H9 (cell line): ENCODE data around the gene CDYL. TPM values are rescaled to one million over a fixed set of nuclear protein-coding genes. Genes with fewer than 3 reads are reported as not detected.

Experiments
- DNase-seq: peaks from one replicate; pipeline ENCODE4 v3.0.0-alpha.2; 2017
- H2AFZ ChIP-seq: one replicate; pipeline ENCODE4 v1.6.1; 2013; ENCODE audit warnings: mild to moderate bottlenecking, low read length, control low read depth, moderate library complexity
- H2AK5ac ChIP-seq: 2 replicates; pipeline ENCODE4 v1.6.1; 2013; ENCODE audit warnings: low read length, control low read depth, mixed read lengths; ENCODE audit not compliant: insufficient read length
- H2BK120ac ChIP-seq: one replicate; pipeline ENCODE4 v1.6.1; 2013; ENCODE audit warnings: low read depth, mild to moderate bottlenecking, low read length, control low read depth, inconsistent platforms; ENCODE audit not compliant: poor library complexity, severe bottlenecking
- H2BK12ac ChIP-seq: 2 replicates; pipeline ENCODE4 v1.6.1; 2013; ENCODE audit warnings: low read length, control low read depth, mixed read lengths, low read depth; ENCODE audit not compliant: insufficient read length
- H2BK15ac ChIP-seq: 2 replicates; pipeline ENCODE4 v1.6.1; 2013; ENCODE audit warnings: low read depth, low read length, control low read depth
- H2BK20ac ChIP-seq: one replicate; pipeline ENCODE4 v1.6.1; 2013; ENCODE audit warnings: low read depth, mild to moderate bottlenecking, low read length, control low read depth, inconsistent platforms; ENCODE audit not compliant: poor library complexity, severe bottlenecking
- H2BK5ac ChIP-seq: 2 replicates; pipeline ENCODE4 v1.6.1; 2013; ENCODE audit warnings: low read length, control low read depth, mixed read lengths; ENCODE audit not compliant: insufficient read length
- H3K14ac ChIP-seq: 2 replicates; pipeline ENCODE4 v1.6.1; 2013; ENCODE audit warnings: low read length, control low read depth; ENCODE audit not compliant: insufficient read depth
- H3K18ac ChIP-seq: 2 replicates; pipeline ENCODE4 v1.6.1; 2013; ENCODE audit warnings: low read depth, mild to moderate bottlenecking, mixed read lengths, low read length, control low read depth; ENCODE audit not compliant: insufficient read length
- H3K23ac ChIP-seq: 2 replicates; pipeline ENCODE4 v1.6.1; 2013; ENCODE audit warnings: low read length, control low read depth, mixed read lengths, low read depth; ENCODE audit not compliant: insufficient read length
- H3K23me2 ChIP-seq: 2 replicates; pipeline ENCODE4 v1.6.1; 2013; ENCODE audit warnings: low read depth, mild to moderate bottlenecking, mixed read lengths, low read length, control low read depth; ENCODE audit not compliant: insufficient read length, poor library complexity, severe bottlenecking
- H3K27ac ChIP-seq: 2 replicates; pipeline ENCODE4 v1.5.1; 2013; ENCODE audit warnings: low read length, control low read depth, mixed read lengths, low read depth; ENCODE audit not compliant: insufficient read length
- H3K27me3 ChIP-seq: 2 replicates; pipeline ENCODE4 v1.6.1; 2013; ENCODE audit warnings: low read length, control low read depth, inconsistent platforms; ENCODE audit not compliant: insufficient read depth
- H3K4ac ChIP-seq: 2 replicates; pipeline ENCODE4 v1.6.1; 2013; ENCODE audit warnings: low read depth, mild to moderate bottlenecking, control low read depth, inconsistent platforms, low read length, moderate library complexity
- H3K4me1 ChIP-seq: 2 replicates; pipeline ENCODE4 v1.6.1; 2013; ENCODE audit warnings: low read length, control low read depth, inconsistent platforms; ENCODE audit not compliant: insufficient read depth
- H3K4me2 ChIP-seq: 2 replicates; pipeline ENCODE4 v1.6.1; 2013; ENCODE audit warnings: low read length, control low read depth, mixed read lengths; ENCODE audit not compliant: insufficient read length, insufficient read depth
- H3K56ac ChIP-seq: 2 replicates; pipeline ENCODE4 v1.6.1; 2013; ENCODE audit warnings: low read depth, mild to moderate bottlenecking, mixed read lengths, low read length, control low read depth; ENCODE audit not compliant: insufficient read length
- H3K79me1 ChIP-seq: 2 replicates; pipeline ENCODE4 v1.6.1; 2013; ENCODE audit warnings: low read depth, mild to moderate bottlenecking, moderate library complexity, low read length, control low read depth, inconsistent platforms; ENCODE audit not compliant: insufficient read depth, poor library complexity, severe bottlenecking
- H3K79me2 ChIP-seq: 2 replicates; pipeline ENCODE4 v1.6.1; 2013; ENCODE audit warnings: low read length, control low read depth, inconsistent platforms; ENCODE audit not compliant: insufficient read depth
- H3K9ac ChIP-seq: 2 replicates; pipeline ENCODE4 v1.6.1; 2013; ENCODE audit warnings: low read length, control low read depth, mixed read lengths; ENCODE audit not compliant: insufficient read length; ENCODE audit errors: extremely low read depth
- H3K9me3 ChIP-seq: one replicate; pipeline ENCODE4 v1.6.1; 2013; ENCODE audit warnings: low read depth, low read length, inconsistent platforms; ENCODE audit not compliant: control insufficient read depth
- H3T11ph ChIP-seq: one replicate; pipeline ENCODE4 v1.6.1; 2013; ENCODE audit warnings: mild to moderate bottlenecking, low read length, control low read depth, inconsistent platforms
- H4K20me1 ChIP-seq: one replicate; pipeline ENCODE4 v1.6.1; 2013; ENCODE audit not compliant: control insufficient read depth, insufficient read length, insufficient read depth
- H4K5ac ChIP-seq: 2 replicates; pipeline ENCODE4 v1.6.1; 2013; ENCODE audit warnings: low read depth, mild to moderate bottlenecking, mixed read lengths, low read length, control low read depth; ENCODE audit not compliant: insufficient read length
- H4K8ac ChIP-seq: replicated peaks from 2 replicates; pipeline ENCODE4 v1.6.1; 2013; ENCODE audit warnings: low read length, control low read depth, mixed read lengths, low read depth; ENCODE audit not compliant: insufficient read length
- H4K91ac ChIP-seq: 2 replicates; pipeline ENCODE4 v1.6.1; 2013; ENCODE audit warnings: low read depth, mild to moderate bottlenecking, moderate library complexity, mixed read lengths, low read length, control low read depth; ENCODE audit not compliant: insufficient read length
- H3K27ac Mint-ChIP-seq, 3 experiments: 2 replicates in 2 of 3; 3 replicates in 1 of 3; pipeline ENCODE4 v1.8.0; 2020 to 2021; ENCODE audit warnings: mixed read lengths in 3 of 3, mild to moderate bottlenecking in 1 of 3, moderate library complexity in 1 of 3
- H3K27me3 Mint-ChIP-seq: 2 replicates; pipeline ENCODE4 v1.8.0; 2021; ENCODE audit warnings: low read depth, mild to moderate bottlenecking, moderate library complexity, mixed read lengths
- H3K36me3 Mint-ChIP-seq, 3 experiments: 2 replicates in 2 of 3; 3 replicates in 1 of 3; pipeline ENCODE4 v1.8.0; 2020 to 2021; ENCODE audit warnings: low read depth in 3 of 3, mixed read lengths in 3 of 3; ENCODE audit not compliant: insufficient read depth in 1 of 3
- H3K4me1 Mint-ChIP-seq, 2 experiments: 2 replicates each; pipeline ENCODE4 v1.8.0; 2020; ENCODE audit warnings: mixed read lengths in 2 of 2
- H3K4me3 Mint-ChIP-seq, 2 experiments: 2 replicates in 1 of 2; 3 replicates in 1 of 2; pipeline ENCODE4 v1.8.0; 2020 to 2021; ENCODE audit warnings: mild to moderate bottlenecking in 2 of 2, mixed read lengths in 2 of 2, moderate library complexity in 1 of 2
- H3K9me3 Mint-ChIP-seq, 2 experiments: 2 replicates in 1 of 2; 3 replicates in 1 of 2; pipeline ENCODE4 v1.8.0; 2020; ENCODE audit warnings: mild to moderate bottlenecking in 2 of 2, mixed read lengths in 2 of 2, moderate library complexity in 1 of 2
- total RNA-seq: library from RNA; stranded (reverse); gene quantifications from 2 replicates; pipeline ENCODE4 v1.2.1, GENCODE V29; 2021
- TF ChIP-seq, protein P1 (sequence below): fragments of 200-600 bp; sonication (generic); conservative IDR thresholded peaks from 3 replicates; pipeline ENCODE4 v1.8.0; 2021; ENCODE audit warnings: antibody characterized with exemption, mild to moderate bottlenecking

Gene CDYL
- total RNA-seq, 1 experiment from 2014 or later = 95.0 TPM

DNA sequence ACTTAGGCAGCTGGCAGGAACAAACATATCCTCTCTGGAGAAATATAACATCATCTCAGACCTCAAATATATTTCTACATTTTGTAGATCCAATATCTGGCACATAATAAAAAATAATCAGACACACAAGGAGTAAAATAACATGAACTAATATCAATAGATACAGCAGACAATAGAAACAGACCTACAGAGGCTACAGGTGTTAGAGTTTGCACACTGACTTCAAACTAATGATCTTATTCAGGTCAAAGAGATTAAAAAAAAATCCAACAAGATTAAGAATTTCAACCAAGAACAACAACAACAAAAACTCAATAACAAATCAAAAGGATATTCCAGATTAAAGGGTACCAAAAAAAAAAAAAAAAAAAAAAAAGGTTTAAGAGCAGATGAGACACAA, 13.9 kb upstream of the CDYL start:
- Histone ChIP-seq H3K27me3 (no peaks in the 10 kb centered on the region), H3T11ph (no peak overlapping the region), H2BK12ac (no peak overlapping the region), H3K79me1 (no peaks in the 10 kb centered on the region), H4K20me1 (no peaks in the 10 kb centered on the region), H2AFZ (no peak overlapping the region), H3K18ac (no peak overlapping the region), H3K4ac (no peak overlapping the region), H3K23ac (no peak overlapping the region), H4K91ac (no peak overlapping the region), H2BK120ac (no peak overlapping the region), H4K8ac (no peak overlapping the region), H3K14ac (no peak overlapping the region), H2BK5ac (no peak overlapping the region), H2BK20ac (no peak overlapping the region), H3K79me2 (no peaks in the 10 kb centered on the region), H3K56ac (no peak overlapping the region), H2AK5ac (no peak overlapping the region), H3K27ac (no peak overlapping the region), H3K9ac (no peak overlapping the region), H3K9me3 (no peaks in the 10 kb centered on the region), H4K5ac (no peak overlapping the region), H2BK15ac (no peak overlapping the region), H3K4me1 (no peaks in the 10 kb centered on the region), H3K4me2 (no peak overlapping the region), H3K23me2 (no peaks in the 10 kb centered on the region)
- TF ChIP-seq, protein P1, sequence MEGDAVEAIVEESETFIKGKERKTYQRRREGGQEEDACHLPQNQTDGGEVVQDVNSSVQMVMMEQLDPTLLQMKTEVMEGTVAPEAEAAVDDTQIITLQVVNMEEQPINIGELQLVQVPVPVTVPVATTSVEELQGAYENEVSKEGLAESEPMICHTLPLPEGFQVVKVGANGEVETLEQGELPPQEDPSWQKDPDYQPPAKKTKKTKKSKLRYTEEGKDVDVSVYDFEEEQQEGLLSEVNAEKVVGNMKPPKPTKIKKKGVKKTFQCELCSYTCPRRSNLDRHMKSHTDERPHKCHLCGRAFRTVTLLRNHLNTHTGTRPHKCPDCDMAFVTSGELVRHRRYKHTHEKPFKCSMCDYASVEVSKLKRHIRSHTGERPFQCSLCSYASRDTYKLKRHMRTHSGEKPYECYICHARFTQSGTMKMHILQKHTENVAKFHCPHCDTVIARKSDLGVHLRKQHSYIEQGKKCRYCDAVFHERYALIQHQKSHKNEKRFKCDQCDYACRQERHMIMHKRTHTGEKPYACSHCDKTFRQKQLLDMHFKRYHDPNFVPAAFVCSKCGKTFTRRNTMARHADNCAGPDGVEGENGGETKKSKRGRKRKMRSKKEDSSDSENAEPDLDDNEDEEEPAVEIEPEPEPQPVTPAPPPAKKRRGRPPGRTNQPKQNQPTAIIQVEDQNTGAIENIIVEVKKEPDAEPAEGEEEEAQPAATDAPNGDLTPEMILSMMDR = no peak
- H3K4me1 Mint-ChIP-seq = peaks cover 7 to 8% of the 10 kb centered on the region in 2 experiments
- H3K4me3 Mint-ChIP-seq = no peak overlapping the region
- peaks cover 10 to 35% (median 12%) of the 10 kb centered on the region in 3 experiments for H3K36me3 Mint-ChIP-seq
- no peak overlapping the region for H3K27ac Mint-ChIP-seq
- peaks cover 2% of the 10 kb centered on the region; the same call in 1 of the 2 replicates for H3K27me3 Mint-ChIP-seq
- H3K9me3 Mint-ChIP-seq = peaks cover 27 to 29% of the 10 kb centered on the region in 2 experiments
- no peak for DNase-seq
